HG03097 (cell line): ENCODE measurements around the gene PRRG2.
"Not testable (repeated sequence)": the region's sequence is repeated elsewhere in the genome, so short reads cannot be mapped to it uniquely, and the experiment has no call there.

ENCODE experiments used
- ATAC-seq: cut with Tn5 transposase; IDR thresholded peaks from one replicate; pipeline ENCODE4 v1.9.1; 2021; ENCODE audit not compliant: unreplicated experiment, low FRiP score

PRRG2 gene

DNA sequence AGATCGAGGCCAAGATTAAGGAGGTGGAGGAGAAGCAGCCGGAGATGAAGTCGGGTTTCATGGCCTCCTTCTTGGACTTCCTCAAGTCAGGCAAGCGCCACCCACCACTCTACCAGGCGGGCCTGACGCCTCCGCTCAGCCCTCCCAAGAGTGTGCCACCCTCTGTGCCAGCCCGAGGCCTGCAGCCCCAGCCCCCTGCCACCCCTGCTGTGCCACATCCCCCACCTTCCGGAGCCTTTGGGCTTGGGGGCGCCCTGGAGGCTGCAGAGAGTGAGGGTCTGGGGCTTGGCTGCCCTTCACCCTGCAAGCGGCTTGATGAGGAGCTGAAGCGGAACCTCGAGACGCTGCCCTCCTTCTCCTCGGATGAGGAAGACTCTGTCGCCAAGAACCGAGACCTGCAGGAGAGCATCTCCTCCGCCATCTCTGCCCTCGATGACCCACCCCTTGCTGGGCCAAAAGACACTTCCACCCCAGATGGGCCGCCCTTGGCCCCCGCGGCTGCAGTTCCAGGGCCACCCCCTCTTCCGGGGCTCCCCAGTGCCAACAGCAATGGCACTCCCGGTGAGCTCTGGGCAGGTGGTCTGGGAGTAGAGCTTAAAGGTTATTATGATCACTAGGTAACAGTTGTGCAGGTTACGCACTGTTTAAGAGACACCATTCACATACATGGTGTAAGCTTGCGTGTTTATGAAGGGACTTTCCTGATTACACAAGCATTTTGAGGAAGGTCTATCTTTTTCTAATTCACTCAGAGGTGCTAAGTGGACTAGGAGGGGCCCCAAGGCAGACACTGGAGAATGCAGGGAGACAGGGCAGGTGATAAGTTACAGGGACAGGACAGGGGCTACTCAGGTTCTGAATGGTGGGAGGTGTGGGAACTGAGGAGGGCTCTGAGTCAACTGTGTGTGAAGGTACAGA is 18.5 kb downstream of the PRRG2 start:
- ATAC-seq: no peak

- no peak for ATAC-seq
Observed at GRCh38 chr19:49601482-49602038, 20.4 kb downstream of the PRRG2 start.

DNA sequence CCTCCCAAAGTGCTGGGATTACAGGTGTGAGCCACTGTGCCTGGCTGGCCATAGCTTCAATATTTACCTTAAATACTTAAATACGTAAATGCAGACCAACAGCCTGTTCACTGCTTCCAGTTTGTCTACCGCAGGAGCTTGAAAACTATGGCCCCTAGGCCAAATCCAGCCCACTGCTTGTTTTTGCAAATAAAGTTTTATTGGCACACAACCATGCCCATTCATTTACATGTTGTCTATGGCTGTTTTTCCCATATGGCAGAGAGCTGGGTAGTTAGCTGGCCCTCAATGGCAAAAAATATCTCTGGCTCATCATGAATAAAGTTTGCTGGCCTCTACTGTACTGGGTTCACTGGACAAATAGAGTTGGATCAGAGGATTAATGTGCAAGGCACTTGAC is 21.7 kb downstream of the PRRG2 start:
- ATAC-seq: no peak

DNA sequence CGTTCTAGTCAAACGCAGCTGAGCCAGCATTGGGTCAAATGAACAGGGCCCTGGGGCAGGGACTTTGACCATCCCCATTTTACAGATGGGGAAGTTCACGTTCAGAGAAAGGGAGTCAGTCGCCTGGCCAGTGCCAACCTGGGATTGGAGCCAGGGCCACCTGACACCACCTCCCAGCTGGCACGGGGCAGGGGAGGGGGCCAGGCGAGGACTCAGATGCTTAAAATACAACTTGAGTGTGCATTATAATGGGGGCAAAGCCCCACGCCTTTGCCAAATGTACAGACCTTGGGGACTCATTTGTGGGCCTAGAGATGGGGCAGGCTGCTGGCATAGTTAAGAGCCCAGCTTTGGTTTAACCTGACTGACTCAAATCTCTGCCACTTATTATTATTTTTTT is 24.5 kb downstream of the PRRG2 start:
- no peak for ATAC-seq

DNA sequence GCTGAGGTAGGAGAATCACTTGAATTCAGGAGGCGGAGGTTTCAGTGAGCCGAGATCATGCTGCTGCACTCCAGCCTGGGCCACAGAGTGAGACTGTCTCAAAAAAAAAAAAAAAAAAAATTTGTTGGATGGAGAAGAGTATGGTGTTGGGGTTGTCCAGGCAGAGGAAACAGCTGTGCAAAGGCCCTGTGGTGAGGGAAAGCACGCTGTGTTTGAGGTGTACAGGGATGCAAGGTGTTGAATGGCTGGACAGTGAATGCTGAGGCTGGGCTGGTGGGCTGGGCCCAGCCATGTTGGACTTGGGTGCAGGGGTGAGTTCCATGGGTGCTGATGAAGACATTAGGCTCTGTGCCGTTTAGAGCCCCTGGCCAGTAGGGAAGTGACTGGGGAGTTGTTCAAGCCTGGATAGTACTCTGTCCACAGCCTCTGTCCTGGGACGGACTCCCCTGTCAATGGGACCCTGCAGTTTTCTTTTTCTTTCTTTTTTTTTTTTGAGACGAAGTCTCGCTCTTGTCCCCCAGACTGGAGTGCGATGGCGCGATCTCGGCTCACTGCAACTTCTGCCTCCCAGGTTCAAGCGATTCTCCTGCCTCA is 28.5 kb downstream of the PRRG2 start:
- ATAC-seq: no peak

DNA sequence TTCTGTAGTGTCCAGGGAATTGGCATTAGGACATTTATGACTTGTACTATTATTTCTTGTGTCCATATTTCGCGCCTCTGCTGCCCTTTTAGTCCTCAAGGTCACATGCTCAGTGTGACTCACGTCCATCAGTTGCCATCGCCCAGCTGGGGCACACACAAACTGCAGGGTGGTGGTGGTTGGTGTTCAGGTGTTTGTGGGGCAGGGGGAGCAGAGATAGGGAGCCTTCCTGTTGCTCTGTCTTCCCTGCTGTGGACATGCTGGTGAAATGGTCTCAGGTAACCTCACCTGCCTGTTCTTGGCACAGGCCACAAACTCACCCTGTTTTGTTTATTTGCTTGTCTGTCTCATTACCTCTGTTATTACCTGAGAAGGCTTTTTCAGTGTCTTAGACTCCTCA is 32.3 kb downstream of the PRRG2 start:
- ATAC-seq: no peak

GRCh38 chr19:49614096-49614833 is 33.1 kb downstream of the PRRG2 start:
- ATAC-seq: no peak

DNA sequence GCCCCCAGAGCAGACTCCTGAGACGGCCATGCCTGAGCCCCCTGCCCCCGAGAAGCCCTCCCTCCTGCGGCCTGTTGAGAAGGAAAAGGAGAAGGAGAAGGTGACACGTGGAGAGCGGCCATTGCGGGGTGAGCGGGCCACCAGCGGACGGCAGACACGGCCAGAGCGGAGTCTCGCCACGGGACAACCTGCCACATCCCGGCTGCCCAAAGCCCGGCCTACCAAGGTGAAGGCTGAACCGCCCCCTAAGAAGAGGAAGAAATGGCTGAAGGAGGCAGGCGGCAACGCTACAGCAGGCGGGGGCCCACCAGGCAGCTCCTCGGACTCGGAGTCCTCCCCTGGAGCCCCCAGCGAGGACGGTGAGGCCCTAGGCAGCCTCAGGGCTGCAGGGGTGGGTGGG is 34.7 kb downstream of the PRRG2 start:
- ATAC-seq: no peak

DNA sequence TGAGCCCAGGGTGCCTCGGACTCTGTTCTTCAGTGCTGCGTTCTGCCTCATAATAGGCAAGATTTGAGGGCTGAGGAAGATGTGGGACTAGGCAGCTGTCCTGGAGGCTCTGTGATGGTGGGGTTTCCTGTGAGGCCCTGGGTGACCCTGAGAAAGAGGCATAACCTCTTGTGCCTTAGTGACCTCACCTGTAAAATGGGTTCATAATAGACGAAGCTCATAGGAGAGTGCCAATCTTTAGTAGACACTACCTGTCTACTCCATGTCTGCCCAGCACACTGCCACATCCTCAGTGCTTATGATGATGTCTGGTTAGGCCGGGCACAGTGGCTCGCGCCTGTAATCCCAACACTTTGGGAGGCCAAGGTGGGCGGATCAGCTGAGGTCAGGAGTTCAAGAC is 35.4 kb downstream of the PRRG2 start:
- no peak for ATAC-seq

- ATAC-seq: no peak
Observed at GRCh38 chr19:49616945-49617344, 35.8 kb downstream of the PRRG2 start.

- ATAC-seq: not testable (repeated sequence)
Observed at GRCh38 chr19:49617860-49618259, 36.7 kb downstream of the PRRG2 start.

- ATAC-seq: no peak
Observed at GRCh38 chr19:49624967-49625910, 44.1 kb downstream of the PRRG2 start.

GRCh38 chr19:49626226-49626625 is 45.1 kb downstream of the PRRG2 start:
- ATAC-seq: no peak

DNA sequence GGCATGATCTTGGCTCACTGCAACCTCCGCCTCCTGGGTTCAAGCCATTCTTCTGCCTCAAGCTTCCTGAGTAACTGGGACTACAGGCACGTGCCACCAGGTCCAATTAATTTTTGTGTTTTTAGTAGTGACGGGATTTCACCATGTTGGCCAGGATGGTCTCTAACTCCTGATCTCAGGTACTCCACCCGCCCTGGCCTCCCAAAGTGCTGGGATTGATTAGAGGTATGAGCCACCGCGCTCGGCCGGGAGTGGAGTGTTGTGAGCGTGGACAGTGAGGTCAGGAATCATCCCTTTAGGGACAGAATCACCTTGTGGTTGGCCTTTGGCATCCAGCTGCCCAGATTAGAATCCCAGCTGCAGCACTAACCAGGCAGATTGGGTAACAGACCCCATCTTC is 48.5 kb downstream of the PRRG2 start:
- no peak for ATAC-seq

DNA sequence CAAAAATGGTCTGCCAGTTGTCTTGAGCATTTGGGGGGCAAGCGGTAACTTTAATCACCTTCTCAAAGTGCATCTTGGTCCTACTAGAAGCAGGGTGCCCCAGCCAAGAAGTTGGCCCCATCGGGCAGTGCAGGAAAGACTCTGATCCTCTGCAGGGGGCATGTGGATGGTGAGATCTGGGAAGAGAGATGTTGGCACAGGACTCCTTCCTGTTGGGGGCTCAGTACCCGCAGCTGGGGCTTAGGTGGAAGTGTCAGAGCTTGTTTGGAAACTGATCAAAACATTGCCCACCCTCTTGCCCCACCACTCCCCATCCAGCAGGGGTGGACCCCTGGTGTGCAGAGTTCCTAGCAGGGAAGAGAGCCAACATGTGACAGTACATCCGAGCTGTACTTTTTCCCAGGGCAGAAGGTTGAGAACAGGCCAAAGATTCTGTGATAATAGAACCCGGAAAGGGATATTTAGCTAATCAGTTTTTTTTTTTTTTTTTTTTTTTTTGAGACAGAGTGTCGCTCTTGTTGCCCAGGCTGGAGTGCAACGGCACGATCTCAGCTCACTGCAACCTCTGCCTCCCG is 50.0 kb downstream of the PRRG2 start:
- no peak for ATAC-seq

DNA sequence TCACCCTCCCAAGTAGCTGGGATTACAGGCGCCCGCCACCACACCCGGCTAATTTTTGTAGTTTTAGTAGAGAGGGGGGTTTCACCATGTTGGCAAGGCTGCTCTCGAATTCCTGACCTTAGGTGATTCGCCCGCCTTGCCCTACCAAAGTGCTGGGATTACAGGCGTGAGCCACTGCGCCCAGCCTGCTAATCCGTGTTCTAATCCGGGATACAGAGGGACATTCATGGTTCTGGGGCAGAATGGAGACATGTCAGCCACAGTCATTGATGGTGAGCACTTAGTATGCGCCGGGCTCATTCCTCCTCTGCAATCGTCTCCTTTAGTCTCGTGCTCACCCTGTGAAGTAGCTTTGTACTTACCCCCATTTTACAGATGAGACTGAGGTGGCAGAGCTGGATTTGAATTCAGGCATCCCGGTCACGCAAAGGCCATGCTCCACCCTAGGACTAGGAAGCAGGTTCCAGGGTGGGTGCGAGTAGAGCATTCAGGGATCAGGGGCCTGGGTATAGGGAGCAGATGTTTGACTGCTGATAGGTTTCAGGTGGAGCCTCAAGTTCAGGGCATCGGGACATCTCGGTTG is 50.6 kb downstream of the PRRG2 start:
- ATAC-seq: no peak

- no peak for ATAC-seq
Observed at GRCh38 chr19:49632576-49632975, 51.5 kb downstream of the PRRG2 start.

DNA sequence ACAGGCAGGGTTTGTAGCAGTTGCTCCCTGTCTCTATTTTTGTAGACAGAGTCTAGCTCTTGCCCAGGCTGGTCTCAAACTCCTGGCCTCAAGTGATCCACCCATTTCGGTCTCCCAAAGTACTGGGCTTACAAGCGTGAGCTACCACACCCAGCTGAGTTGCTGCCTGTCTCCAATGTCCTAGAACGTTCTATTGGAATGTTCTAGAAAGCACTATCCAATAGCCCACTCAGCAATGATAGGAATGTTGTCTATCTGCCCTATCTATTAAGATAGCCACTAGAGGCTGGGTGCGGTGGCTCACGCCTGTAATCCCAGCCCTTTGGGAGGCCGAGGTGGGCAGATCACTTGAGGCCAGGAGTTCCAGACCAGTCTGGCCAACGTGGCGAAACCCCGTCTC is 52.2 kb downstream of the PRRG2 start:
- not testable (repeated sequence) for ATAC-seq

DNA sequence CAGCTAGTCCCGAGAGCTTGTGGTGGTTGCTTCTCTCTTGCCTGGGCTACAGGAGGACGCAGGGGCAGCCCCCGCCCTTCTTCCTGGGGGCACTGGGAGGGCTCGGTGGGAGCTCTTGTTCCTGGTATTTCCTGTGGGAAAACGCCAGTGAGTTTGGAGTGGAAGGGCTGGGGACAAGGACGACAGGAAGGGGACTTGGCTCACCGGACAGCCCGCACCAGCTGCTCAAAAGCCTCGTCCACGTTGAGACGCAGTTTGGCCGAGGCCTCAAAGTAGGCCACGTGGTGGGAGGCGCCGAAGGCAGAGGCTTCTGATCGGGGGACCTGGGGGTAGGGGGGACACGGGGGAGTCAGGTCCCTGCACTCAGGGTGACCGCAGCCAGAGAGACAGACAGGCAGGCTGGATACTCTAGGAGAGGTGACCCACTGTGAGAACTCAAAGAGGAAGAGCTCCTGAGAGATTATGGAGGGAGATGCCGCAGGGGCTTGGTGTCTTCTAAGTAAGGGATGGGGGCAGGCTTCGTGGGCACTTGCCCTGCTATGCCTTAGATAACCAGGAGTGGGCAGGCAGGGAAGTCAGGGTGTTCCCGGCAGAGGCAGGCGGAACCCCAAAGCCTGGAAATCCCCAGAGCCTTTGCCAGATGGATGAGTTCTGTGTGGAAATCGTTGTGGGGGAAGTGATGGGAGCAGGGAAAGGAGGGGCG is 54.6 kb downstream of the PRRG2 start:
- no peak for ATAC-seq
